SH-SY5Y (cell line): ENCODE measurements around the gene RETREG1.

Experiments used
- GATA2 ChIP-seq: IDR thresholded peaks from 2 replicates; pipeline ENCODE4 v1.6.1; 2011; ENCODE audit warnings: mild to moderate bottlenecking, low read depth, low read length
- GATA3 ChIP-seq: IDR thresholded peaks from 2 replicates; pipeline ENCODE4 v1.6.1; 2011; ENCODE audit warnings: low read depth, mild to moderate bottlenecking, low read length, moderate library complexity

- TF ChIP-seq GATA2 (no peak), GATA3 (no peak)
These were observed 131.1 kb downstream of the RETREG1 start for GRCh38 chr5:16485656-16486055.
